Kidney capillary endothelial cell (primary cell): Measurements from ENCODE around the gene RABGGTA.

ENCODE experiments used
- DNase-seq: peaks from one replicate; pipeline ENCODE4 v3.0.0-alpha.2; 2018; ENCODE audit warnings: low spot score

RABGGTA gene

DNA sequence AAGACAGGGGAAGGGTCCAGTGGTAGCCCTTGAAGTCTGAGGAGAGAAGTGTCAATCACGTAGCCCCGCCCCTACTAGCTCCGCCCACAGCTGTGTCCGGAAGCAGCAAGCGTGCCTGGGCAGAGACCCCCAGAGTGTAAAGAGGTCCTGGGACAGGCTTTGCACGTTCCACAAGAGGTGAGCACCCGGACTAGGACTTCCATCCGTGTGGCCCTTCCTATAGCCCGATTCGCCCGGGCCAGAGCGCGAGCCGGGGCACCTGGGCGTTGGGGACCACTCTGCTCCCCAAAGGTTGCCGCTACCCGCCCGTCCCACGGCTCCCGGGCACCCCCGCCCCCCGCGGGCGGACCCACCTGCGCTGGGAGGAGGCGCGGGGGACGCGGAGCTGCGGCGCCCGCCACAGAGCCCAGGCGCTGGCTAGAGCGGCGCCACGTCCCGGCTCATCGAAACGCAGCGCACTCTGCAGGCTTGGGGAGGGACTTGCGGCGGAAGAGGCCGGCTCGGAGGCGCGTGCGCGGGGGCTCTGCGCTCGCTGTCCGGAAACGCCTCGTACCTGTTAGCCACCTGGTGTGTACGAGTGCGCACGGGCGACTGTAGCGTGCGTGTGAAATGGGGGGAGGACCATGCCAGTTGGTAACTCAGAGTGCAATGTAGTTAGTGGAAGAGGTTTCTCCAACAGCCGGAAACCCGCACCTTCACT, at the start of gene RABGGTA:
Gene RABGGTA (minus strand): TSS at position 464 of the 700 bp plus-strand sequence. CDS start 482 bp downstream, outside the sequence.
- peak; percentile 74 for DNase-seq

DNA sequence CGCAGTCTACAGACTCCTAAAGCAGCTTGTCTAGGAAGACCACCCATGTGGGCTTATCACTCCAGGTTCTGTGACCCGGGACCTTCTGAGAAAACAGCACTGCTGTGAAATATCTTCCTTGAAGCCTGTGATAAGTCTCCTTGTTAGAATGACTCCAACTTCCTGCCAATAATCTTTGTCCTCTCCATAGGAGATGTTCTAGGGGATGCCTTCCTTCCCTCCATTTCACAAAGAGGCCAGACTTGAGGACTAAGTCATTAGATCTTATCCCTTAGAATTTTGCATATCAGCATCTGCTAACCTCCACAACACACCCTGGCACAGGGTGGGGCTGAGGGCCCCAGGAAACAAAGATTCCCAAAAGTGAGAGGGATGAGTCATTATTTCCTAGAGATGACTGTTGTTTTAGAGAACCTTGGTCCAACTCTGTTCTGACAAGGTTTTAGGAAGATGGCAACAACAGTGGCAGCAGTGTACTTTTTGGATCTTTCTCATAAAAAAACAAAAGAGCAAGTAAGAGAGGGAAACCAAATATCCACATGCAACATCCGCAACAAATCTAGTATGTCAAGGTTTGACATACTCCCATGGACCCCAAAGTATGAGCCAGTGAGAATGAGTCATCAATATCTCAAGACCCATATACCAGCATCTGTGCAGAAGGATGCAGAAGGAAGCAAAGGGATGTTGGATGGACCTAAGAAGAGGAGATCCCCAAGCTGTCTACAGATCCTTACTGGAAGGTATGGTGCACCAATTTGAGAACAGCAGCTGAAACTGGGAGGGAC, 45.9 kb upstream of the RABGGTA start:
- no peak for DNase-seq

- no peak for DNase-seq
These were observed 45.2 kb upstream of the RABGGTA start for GRCh38 chr14:24316597-24316950.

DNA sequence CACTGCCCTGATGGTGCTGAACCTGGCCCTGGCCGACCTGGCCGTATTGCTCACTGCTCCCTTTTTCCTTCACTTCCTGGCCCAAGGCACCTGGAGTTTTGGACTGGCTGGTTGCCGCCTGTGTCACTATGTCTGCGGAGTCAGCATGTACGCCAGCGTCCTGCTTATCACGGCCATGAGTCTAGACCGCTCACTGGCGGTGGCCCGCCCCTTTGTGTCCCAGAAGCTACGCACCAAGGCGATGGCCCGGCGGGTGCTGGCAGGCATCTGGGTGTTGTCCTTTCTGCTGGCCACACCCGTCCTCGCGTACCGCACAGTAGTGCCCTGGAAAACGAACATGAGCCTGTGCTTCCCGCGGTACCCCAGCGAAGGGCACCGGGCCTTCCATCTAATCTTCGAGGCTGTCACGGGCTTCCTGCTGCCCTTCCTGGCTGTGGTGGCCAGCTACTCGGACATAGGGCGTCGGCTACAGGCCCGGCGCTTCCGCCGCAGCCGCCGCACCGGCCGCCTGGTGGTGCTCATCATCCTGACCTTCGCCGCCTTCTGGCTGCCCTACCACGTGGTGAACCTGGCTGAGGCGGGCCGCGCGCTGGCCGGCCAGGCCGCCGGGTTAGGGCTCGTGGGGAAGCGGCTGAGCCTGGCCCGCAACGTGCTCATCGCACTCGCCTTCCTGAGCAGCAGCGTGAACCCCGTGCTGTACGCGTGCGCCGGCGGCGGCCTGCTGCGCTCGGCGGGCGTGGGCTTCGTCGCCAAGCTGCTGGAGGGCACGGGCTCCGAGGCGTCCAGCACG, 44.6 kb upstream of the RABGGTA start:
- no peak for DNase-seq

DNA sequence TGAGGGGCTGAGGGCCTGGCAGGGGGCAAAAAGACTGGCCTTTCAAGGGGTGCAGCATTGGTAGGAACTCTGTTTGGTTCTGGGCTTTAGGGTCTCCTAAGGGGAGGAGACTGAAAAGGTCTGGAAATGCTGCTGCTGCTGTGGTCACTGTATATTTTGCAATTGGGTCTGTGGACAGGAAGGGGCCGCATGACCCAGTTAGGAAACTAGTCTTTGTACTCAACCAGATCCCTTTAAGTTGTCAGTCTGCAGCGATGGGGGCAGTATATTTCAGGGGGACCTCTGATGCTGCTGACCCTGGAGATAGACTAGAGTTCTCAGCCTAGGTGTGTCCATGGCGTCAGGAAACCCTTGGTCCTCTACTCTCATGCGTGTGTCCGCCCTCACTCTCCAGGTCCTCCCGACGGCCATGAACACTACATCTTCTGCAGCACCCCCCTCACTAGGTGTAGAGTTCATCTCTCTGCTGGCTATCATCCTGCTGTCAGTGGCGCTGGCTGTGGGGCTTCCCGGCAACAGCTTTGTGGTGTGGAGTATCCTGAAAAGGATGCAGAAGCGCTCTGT, 43.9 kb upstream of the RABGGTA start:
- no peak for DNase-seq

GRCh38 chr14:24314377-24315193, 43.2 kb upstream of the RABGGTA start:
- DNase-seq, result no peak

GRCh38 chr14:24313913-24314312, 42.5 kb upstream of the RABGGTA start:
- no peak for DNase-seq

DNA sequence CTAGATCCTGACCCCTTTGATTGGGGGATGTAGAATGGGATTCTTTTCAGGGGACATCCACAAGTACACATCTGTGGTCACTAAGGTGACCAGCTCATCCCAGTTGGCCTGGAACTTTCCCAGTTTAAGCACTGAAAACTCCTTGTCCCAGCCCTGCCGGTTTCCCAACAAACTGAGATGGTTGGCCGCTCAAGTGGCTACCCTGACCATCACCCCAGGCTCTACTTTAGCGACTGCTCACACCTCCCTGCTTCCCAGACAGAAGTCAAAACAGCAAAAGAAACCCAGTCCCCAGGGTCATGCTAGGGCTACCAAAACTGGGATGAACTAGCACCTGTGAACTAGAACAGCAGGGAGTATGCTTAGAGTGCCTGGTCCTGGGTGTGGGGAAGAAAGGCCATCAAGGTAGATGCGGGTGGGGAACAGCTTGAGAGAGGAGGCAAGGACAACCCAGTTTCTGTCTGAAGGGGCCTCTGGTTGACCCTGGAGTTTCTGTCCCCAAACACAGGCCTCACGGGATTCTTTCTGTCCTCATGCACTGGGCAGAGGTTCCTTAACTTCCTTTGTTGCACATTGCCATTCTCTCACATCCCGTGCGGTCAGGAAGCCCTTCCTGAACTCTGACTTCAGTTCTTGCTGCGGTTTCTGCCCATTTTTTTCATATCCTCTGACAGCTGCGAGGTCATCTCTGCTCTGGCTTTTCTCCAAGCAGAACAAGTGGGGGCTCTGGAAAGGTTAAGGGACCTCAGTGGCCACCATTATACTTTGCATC, 41.5 kb upstream of the RABGGTA start:
- DNase-seq, result peak; percentile 73

DNA sequence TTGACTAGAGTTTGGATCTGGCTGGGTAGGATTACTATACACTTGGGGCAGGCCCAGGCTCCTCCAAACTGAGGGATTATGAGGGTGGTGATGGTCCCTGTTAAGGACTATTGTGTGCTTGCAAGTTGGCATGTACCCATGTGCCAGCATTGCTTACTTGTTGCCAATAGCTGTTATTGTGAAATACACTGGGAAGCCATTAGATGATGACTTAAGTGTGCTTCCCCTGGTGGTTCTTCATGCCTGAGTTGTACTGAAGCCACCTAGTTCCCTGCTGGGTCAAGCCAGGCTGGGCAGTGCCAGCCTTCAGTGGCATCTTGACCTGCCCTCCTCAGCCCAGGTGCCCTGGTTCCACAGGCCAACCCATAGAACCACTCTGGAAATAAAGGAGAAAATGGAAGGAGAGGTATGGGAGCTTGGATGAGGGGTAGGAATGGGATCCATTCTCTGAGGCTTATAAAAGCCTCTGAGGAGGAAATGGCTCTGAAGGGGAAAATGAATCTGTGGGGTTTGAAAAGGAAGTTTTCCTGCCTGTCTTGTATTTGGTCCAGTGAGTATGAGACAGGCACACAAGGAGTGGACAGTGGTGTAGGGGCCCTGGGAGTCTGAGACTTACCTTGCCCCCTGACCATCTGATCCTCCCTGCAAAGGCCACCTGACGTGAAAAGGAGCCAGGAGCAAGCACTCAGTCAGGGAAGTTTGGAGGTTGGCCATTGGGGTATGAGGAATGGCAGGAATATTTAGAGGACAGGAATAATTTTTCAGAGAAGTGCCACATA, 40.6 kb upstream of the RABGGTA start:
- DNase-seq, result no peak

- peak; percentile 91 for DNase-seq
These were observed 39.5 kb upstream of the RABGGTA start, which contains the start of gene LTB4R for GRCh38 chr14:24310646-24311604. Gene LTB4R (plus strand): TSS chr14:24311502. CDS start chr14:24315652, 4,150 bp downstream.

- DNase-seq, result no peak
These were observed 38.9 kb upstream of the RABGGTA start for GRCh38 chr14:24310265-24310645.

DNA sequence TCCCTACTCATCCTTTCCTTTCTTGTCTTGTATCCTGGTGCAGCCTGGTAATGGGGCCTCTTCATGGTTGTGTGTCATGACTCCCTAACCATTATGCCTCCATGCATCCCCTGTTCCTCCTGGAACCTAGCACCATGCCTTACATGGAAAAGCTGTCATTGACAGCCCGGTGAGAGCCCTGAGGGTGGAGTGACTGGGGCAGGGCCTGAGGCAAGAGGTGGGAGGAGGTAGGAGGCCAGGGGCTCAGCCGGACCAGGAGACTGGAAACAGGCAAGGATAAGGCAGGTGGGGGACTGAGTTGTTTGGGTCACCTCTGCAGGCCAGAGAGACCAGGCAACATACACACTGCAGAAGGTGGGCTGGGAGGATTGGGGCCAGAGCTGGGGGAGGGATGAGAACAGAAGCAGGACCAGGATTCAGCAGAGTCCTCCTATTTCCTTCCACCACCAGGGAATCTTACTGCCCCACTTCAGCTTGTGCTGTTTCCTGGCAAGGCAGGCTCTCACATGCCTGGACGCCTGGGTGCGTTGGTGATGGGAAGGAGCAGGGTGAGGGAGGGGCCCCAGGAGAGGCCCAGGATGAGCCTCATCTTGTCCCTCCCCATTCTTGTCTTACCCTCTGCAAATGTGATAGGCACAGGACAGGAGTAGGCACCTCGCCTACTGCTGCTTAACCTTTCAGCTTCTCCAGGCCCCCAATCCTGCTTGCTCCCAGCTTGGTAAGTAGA, 38.3 kb upstream of the RABGGTA start, which contains the start of gene LTB4R2:
Gene LTB4R2 (plus strand): TSS at position 603 of the 727 bp plus-strand sequence. CDS start 525 bp downstream, outside the sequence.
- DNase-seq, result no peak

DNA sequence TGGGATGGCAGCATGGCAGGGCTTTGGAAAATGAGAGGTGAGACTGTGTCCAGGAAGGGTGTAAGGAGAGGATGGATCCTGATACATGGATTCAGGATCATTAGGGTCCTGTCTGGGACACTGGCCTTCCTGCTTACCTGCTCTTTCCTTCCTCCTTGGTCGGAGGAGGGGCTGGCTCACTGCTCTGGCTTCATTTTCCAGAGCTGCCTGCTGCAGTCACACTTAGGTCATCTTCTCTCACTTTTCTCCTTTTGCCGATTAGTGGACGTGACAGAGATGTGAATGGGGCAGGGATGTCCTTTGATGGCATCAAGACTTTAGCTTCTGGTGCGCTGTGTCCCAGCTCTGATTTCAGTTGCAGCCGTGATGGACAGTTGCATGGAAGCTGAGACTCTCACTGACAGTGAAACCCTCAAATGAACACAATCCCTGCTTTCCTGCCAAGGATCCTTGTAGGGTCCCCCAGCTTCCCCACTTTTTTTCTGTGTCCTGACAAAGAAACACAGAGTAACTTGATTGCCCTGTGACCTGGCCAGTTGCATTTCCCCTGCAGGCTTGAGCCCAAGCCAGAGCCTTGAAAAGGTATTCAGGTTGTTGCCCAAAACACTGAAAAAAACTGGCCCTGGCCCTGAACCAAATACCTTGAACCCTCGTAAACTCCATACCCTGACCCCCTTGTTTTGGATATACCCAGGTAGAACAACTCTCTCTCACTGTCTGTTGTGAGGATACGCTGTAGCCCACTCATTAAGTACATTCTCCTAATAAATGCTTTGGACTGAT, 37.1 kb upstream of the RABGGTA start:
- no peak for DNase-seq

- DNase-seq, result peak; percentile 70
These were observed 36.4 kb upstream of the RABGGTA start, which contains the start of gene CIDEB for GRCh38 chr14:24307575-24308341. Gene CIDEB (minus strand): TSS chr14:24307977. CDS start chr14:24307858, 119 bp downstream.

DNA sequence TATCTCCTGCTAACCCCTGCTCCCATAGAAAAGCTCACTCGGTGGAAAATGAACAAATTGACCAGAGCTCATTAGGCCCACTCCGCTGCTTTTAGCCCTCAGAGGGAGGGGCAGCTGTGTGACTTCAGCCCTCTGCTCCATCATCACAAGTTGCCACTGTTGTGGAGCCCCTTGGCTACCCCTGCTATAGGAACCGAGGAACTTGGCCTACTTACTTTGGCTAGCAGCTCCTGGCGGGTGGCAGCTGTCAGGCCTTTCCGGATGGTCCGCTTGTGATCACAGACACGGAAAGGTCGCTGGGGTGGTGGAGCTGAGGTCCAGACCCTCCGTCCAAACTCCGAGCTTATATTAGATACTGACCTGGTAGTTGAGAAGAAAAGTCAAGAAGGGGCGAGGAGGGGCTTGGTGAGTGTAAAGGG, 35.8 kb upstream of the RABGGTA start:
- no peak for DNase-seq

DNA sequence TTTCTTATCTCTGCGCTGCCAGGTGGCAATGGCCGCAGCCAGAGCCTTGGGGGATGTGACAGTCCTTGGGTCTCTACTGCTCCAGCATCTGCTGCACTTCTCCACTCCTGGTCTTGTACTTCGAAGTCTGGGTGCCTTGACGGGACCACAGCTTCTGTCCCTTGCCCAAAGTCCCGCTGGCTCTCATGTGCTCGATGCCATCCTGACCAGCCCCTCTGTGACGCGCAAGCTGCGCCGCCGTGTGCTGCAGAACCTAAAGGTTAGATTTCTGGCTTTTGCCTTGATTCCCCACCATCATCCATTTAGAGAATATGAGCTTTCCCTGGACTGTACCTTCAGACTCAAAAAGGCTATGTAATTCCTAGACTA, 32.6 kb upstream of the RABGGTA start:
- DNase-seq, result no peak
